HG03175 (cell line): Measurements from ENCODE around the gene ACSM5.
A peak's percentile ranks its signal among the peaks of the same experiment; 100 is the strongest.

Experiments
- ATAC-seq: cut with Tn5 transposase; IDR thresholded peaks from one replicate; pipeline ENCODE4 v1.9.1; 2021; ENCODE audit warnings: mild to moderate bottlenecking, moderate library complexity; ENCODE audit not compliant: unreplicated experiment

ACSM5 gene, protein sequence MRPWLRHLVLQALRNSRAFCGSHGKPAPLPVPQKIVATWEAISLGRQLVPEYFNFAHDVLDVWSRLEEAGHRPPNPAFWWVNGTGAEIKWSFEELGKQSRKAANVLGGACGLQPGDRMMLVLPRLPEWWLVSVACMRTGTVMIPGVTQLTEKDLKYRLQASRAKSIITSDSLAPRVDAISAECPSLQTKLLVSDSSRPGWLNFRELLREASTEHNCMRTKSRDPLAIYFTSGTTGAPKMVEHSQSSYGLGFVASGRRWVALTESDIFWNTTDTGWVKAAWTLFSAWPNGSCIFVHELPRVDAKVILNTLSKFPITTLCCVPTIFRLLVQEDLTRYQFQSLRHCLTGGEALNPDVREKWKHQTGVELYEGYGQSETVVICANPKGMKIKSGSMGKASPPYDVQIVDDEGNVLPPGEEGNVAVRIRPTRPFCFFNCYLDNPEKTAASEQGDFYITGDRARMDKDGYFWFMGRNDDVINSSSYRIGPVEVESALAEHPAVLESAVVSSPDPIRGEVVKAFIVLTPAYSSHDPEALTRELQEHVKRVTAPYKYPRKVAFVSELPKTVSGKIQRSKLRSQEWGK

DNA sequence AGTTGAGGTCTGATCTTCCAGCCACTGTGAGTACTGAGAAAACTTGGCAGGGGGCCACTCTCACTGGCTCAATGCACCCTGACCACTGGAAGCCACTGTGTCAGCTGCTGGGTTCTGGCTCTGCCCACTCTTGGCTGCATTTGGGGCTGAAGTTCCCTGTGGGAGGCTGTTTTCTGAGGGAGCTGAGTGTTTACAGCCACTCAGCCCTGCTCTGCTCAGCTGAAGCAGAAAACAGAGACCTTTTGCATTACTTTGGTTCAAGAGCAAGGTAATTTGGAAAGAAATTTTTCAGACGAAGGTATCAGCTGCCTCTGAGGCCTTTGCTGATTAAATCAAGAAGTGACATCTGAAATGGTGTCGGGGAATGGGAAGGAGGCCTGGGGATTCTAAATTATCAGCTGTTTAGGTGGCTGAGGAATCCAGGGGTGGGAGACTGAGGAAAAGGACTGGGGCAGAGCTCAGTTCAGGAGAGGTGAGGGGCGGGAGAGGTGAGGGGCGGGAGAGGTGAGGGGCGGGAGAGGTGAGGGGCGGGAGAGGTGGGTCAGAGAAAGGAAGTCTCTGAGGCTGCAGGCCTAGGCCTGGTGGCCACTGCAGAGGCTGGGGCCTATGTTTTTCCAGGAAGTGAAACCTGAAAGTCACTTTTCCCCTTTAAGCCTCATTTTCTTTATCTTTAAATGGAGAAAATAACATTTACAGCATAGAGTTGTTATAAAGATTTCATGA, at the start of gene ACSM5:
ACSM5 (plus strand) TSS at position 137 of the 723 bp plus-strand sequence. CDS start 1,951 bp downstream, outside the sequence.
- ATAC-seq, result peak; percentile 35

DNA sequence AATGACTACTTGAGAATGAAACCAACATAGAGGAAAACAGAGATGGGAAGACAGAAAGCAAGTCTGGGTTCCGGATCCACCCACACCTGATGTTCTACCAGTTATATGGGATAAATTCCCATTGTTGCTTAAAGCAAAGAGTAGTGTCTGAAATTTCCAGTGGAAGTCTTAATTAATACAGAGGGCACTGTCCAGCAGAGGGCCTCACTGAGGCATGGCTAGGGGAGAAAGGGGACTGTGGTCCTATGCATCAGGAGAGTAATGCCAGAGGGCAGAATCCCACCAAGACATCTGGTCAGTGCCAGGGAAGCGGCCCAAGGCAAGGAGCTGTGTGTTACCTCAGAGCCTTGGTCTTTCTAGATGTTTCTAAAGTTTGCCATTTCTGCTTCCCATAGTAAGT, 49.3 kb upstream of the ACSM5 start:
- no peak for ATAC-seq

DNA sequence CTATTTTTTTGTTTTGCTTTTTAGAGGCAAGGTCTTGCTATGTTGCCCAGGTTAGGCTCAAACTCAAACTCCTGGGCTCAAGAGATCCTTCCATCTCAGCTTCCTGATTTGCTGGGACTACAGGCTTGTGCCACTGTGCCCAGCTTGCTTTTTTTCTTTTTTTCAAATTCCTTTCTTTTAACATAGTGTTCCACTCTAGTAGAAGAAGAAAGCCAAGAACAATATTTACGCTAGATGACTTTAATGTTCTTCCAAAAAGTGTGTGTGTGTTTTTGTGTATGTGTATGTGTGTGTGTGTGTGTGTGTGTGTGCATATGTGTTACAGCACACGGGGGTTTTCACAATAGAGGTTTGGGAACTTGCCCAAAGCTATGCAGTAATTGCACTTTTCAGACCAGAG, 46.1 kb upstream of the ACSM5 start:
- no peak for ATAC-seq

DNA sequence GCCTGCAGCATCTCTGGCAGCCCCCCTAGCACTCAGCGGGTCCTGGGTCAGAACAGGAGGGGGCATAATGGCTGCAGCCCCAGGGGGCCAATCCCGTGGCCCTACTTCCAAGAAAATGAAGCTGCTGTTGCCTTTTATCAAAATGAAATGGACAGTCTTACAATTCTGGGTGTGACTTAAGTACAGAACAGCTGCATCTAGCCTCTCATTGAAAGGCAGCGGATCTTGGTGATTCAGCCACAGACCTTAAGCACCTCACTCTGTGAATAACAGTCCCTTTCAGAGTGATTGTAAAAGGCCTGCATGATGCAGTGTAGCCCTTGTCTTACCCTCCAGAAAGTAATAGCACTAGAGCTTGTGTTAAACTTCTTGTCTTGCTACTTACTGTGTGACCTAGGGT, 45.3 kb upstream of the ACSM5 start:
- ATAC-seq, result no peak

DNA sequence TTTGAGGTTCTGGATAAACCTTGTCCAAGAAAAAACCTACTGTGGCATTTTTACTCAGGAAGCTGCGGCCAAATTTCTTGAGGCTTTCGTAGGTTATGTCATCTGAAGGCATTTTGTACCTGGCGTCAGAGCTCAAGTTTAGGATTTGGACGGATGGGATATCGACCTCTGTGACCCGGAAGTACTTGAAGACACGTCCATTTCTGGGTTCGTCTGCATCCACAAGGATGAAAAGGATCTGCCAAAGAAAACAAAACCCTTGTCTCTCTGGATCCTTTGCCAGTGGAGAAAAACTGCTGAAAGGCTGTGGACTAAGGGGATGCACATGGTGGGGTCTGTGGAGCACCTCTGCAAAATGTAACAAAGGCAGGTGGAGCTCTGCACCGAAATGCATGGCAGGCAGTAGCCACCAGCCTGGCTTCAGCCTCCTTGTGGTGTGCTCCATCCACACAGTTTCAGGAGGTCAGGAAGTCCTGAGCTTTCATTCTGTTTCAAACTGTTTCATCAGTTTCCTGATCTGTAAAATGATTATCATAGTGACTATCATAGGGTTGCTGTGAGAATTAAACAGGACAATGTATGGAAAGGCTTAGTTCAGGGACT, 39.8 kb upstream of the ACSM5 start:
- ATAC-seq, result no peak

DNA sequence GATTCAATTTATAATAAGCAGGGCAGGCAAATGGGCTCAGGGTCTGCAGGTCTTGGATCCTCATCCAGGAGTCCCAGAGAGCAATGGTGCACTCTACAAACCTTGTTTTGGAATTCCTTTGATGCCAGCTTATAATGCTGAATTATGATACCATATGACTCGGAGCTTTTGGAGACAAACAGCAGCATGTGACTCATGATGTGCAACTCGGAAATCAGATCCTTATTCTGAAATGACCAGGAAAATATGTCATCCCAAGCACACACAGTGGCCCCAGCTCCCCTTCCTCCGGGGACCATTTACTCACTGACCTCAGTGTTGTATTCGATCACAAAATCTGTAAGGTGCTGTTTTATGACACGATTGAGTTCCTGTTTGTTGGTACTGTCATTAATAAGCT, 36.6 kb upstream of the ACSM5 start:
- no peak for ATAC-seq

DNA sequence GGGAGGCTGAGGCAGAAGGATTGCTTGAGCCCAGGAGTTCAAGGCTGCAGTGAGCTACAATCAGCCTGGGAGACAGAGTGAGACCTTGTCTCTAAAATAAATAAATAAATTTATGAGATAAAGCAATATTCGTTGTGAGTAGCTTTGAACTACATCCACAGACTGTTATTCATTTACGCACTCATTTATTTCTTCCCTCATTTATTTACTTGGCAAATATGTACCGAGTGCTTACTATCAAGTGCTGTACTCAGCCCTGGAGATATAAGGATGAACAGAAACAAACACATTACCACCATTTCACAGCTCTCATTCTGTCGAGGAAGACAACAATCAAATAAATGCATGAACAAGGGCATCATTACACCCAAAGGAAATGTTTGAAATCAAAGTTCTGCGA, 32.2 kb upstream of the ACSM5 start:
- ATAC-seq, result no peak

DNA sequence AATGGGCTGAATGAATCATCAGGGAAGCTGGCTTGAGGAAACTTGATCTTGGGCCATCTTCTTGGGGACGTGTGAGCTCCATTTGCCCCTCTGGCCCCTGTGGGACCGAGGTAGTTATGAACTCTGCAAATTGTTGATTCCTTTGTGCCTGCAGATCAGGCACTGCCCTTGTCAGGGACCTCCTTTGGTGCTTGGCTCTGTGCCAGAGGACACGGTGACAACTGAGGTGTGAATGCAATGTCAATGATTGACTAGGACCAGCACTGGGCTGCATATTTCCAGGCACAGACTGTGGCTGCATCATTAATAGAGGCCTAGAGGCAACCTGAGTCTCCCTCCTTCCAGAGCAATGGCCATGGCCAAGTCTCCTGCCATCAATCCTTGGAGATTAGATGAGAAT, 28.6 kb upstream of the ACSM5 start:
- peak; percentile 49 for ATAC-seq

DNA sequence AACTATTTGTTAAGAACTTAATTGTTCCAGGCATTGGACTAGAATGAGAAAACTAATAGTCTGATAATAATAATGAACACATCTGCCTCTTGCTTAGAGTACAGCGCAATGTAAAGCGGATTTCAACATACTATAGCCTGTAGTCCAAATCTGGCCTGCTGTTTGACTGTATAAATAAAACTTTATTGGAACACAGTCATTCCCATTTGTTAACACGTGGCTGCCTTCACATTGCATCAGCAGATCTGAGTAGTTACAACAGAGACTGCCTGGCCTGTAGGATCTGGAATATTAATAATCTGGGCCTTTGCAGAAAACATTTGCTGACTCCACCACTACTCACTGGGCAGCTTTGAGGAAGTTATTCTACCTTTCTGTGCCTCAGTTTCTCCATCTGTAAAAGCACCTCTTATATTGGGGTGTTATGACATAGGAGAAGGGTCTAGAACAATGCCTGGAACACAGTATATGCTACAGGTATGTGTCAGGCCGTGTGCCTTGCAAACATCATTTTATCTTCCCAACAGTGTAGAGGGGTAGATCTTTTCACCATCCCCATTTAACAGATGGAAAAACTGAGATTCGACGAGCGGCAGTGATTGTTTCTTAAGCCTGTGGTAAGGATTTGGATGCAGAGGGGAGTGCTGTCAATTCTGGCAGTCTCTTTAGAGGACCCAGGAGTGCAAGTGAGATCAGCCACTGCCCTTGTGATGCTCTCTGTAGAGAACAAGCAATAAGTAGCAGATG, 27.0 kb upstream of the ACSM5 start:
- ATAC-seq, result no peak

DNA sequence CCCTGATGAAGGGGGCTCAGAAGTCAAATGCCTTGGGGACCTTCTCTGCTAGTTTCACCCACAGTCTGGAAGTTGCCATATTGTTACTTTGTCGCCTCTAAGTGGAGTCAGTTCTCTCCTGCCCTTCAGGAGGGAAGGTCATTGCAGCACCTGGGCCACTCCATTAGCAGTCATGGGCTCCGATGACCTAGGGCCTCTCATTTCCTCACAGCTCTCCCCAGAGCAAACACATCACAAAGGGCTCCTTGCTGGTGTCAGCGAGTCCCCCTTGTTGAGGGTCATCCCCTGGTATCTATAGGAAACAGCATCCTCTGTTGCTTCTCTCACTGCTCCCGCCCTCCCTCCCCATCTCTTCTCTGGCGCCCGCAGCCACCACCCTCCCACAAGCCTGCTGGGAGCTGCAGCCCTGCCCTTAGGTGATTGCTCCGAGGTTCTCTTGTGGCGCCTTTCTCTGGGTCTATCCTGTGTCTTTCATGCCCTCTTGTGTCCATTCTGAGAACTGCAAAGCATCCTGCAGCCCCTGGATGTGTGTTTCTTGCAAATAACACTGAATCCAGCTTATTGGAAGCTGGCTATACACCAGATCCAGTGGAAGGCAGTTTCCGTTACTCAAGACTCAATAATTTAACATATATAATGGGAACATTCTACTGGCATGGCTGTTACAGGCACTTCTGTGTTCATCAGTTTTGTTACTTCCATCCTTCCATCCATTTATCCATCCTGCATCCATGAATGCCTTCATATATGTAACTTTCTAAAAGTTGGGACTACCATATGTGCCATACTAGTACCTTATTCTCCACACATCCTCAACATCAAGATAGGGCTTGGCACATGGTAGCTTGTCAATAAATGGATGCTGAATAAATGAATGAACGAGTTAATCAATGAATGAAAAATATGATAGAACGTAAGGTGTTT, 26.0 kb upstream of the ACSM5 start:
- peak; percentile 66 for ATAC-seq

DNA sequence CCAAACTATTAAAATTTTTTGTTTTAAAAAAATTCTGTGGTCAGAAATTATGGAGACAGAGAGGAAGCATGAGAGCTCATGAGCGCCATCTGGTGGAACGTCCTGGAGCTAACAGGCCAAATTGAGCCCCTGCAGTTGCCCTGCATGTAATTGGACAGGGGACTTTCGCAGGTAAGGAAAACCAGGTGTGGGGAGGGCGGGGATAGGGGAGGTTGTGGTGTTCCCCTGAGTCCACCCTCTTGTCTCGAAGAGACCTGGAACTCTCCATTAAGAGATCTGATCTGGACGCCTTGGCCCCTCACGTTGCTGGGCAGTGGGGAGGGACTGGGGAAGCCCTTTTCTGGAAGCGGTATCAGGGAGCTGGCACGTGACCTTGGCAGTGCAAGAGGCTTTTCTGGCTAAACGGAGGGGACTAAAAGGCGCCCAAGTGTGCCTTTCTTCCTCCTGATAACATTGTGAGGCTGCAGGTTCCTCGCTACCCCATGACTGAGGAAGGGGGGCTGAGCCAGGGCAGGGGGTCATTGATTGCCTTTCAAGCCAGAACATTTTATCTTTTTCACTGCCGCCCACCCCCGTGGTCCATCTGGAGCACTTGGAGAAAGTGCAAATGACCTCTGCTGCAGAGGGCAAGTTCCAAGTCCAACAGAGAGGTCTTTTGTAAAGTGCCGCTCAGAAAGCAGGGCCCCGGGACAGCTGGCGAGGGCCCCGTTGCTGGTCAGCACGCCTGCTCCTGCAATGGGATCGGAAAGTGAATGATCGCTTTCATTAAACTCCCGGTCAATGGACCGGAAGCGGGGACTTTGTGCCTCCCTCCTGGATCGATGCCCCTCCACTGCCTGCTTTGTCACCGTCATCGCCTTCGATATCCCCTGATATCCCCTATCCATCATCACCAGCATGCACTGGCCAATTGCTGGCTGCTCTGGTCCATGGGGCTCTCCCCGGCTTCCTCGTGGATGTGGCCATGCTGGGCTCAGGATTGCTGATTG, 23.2 kb upstream of the ACSM5 start:
- ATAC-seq, result no peak

DNA sequence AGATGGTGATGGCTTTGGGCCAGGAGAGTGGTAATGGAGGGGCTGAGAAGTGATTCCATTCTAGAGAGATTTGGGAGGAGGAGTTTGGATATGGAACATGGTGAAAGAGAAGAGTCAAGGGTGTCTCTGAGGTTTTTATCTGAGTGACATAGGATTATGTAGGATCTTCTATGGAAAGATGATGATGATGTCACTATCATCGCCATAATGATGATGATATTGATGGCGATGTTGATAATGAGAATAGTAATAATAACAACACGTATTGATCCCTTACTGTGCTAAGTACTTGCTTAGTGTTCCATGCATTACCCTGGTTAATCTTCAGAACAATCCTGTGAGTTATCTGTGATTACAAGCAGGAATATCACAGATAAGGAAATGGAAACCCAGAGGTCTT, 21.4 kb upstream of the ACSM5 start:
- no peak for ATAC-seq

DNA sequence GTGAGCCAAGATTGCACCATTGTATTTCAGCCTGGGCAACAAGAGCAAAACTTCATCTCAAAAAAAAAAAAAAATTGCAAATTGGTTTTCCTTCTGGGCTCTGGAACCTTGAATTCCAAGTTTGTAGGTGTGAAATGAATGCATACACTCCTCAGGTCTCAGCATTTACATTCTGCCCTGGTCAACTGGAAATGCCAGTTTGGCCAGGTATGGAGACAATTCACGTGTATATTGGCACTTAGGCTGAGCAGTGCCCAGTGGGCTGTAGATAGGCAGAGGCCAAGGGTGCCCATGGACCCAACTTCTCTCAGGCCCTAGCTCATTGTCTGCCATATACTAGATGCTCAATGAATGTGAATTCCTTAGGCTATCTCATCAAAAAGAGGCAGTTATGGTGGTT, 20.5 kb upstream of the ACSM5 start:
- ATAC-seq, result no peak

DNA sequence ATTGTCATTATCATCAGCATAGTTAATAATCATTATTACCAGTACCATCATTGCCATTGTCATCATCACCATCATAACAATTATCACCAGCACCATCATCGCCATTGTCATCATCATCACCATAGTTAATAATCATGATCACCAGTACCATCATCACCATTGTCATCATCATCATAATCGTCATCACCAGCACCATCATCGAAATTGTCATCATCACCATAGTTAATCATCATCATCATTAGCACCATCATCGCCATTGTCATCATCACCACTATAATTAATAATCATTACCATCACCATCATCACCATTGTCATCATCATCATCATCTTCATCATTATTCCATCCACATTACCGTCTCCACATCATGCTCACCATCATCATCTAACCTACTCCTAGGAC, 18.3 kb upstream of the ACSM5 start:
- no peak for ATAC-seq

DNA sequence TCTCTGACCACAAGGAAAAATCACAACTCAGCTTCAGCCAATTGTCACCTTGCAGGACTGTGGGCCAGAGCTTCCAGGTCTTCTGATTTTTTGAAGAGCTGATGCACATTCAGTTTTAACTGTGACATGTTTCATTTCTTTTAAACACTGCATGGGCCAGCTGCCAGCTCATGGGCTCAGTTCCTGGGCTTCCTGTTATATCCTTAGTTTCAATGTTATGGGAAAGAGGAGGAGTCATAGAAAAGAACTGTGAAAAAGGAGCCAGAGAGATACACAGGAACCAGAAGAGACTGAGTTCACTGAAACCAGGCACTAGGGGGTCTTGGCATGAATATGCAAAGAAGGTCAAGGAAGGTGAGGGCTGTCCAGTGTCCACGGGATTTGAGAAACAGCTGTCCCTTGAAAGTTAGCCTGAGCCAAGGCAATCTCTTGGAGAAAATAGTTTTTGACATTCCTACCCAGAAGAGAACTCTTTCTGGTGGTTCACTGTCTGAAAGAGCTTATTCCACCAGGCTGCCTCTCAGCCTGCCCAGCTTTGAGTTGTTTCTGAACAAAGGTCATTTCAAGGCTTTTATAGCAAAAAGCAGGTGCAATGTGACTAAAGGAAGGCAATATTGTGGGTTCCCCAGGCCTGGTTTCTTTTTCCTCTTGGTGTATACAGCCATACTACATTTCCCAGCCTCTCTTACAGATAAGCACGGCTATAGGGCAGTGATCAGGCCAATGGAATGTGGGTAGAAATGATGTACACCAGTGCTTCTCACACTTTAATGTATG, 15.3 kb upstream of the ACSM5 start:
- ATAC-seq, result no peak

DNA sequence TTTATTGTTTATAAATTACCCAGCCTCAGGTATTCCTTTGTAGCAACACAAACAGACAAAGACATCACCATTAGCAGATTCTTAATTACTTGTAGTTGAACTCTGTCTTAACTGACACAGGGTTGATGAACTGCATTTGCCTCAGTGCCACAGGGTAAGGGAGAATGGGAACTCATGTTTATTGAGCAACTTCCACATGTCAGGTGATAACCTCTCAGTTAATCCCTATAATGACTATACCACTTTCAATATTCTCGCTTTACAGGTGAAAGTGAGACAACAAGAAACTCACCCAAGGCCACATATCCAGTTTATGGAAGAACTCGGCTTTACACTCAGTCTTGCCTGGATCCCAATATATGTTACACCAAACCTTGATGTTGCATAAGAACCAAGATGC, 13.4 kb upstream of the ACSM5 start:
- ATAC-seq, result no peak

DNA sequence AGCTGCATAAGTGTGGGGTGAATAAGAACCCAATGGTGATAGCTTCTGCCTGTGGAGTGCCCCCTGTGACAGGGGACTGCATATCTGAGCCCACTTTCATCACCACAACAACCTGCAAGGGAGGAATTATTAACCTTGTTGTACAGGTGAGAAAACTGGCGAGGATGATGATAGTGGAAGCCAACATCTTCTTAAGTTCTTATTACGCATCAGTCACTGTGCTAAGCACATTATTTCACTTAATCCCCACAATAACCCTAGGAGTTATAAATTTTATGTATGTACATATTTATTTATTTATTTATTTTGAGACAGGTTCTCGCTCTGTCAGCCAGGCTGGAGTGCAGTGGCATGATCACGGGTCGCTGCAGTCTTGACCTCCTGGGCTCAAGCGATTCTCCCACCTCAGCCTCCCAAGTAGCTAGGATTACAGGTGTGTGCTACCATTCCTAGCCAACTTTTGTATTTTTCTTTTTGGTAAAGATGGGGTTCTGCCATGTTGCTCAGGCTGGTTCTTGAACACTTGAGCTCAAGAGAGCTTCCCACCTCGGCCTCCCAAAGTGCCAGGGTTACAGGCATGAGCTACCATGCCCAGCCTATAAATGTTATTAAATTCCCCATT, 12.4 kb upstream of the ACSM5 start:
- no peak for ATAC-seq
